HG03103 (cell line): ENCODE measurements around the gene EOLA2.
"Not testable (repeated sequence)": the region's sequence is repeated elsewhere in the genome, so short reads cannot be mapped to it uniquely, and the experiment has no call there.

Experiments
- ATAC-seq: cut with Tn5 transposase; IDR thresholded peaks from one replicate; pipeline ENCODE4 v1.9.1; 2021; ENCODE audit warnings: low read depth; ENCODE audit not compliant: unreplicated experiment

Gene EOLA2

GRCh38 chrX:149938427-149938880 is at the start of gene EOLA2:
TSS of gene EOLA2 (minus strand) at chrX:149938491. CDS start at chrX:149933874, 4,617 bp downstream.
- ATAC-seq, result peak; percentile 62

- ATAC-seq, result no peak
These were observed 49.3 kb upstream of the EOLA2 start for GRCh38 chrX:149987613-149988012.

GRCh38 chrX:149984411-149984810 is 46.1 kb upstream of the EOLA2 start:
- ATAC-seq, result no peak

- no peak for ATAC-seq
These were observed 44.0 kb upstream of the EOLA2 start for GRCh38 chrX:149982310-149982709.

- ATAC-seq, result no peak
These were observed 40.9 kb upstream of the EOLA2 start for GRCh38 chrX:149979126-149979644.

GRCh38 chrX:149962859-149963757 is 24.8 kb upstream of the EOLA2 start:
- no peak for ATAC-seq

GRCh38 chrX:149962010-149962409 is 23.7 kb upstream of the EOLA2 start:
- no peak for ATAC-seq

- ATAC-seq, result no peak
These were observed 23.3 kb upstream of the EOLA2 start for GRCh38 chrX:149961572-149961971.

- no peak for ATAC-seq
These were observed 12.4 kb upstream of the EOLA2 start for GRCh38 chrX:149950681-149951080.

GRCh38 chrX:149949743-149950436 is 11.6 kb upstream of the EOLA2 start:
- ATAC-seq, result no peak

GRCh38 chrX:149948016-149948415 is 9.7 kb upstream of the EOLA2 start:
- no peak for ATAC-seq

GRCh38 chrX:149946932-149947331 is 8.6 kb upstream of the EOLA2 start:
- ATAC-seq, result not testable (repeated sequence)

- ATAC-seq, result not testable (repeated sequence)
These were observed 7.5 kb upstream of the EOLA2 start for GRCh38 chrX:149945820-149946219.

GRCh38 chrX:149945087-149945670 is 6.9 kb upstream of the EOLA2 start:
- ATAC-seq, result not testable (repeated sequence)

- ATAC-seq, result not testable (repeated sequence)
These were observed 2.4 kb upstream of the EOLA2 start for GRCh38 chrX:149940674-149941024.

GRCh38 chrX:149939905-149940673 is 1.8 kb upstream of the EOLA2 start:
- peak; percentile 36 for ATAC-seq

GRCh38 chrX:149939655-149939904 is 1.3 kb upstream of the EOLA2 start:
- no peak for ATAC-seq

- ATAC-seq, result peak; percentile 9
These were observed 777 bp upstream of the EOLA2 start for GRCh38 chrX:149938881-149939654.

- no peak for ATAC-seq
These were observed 342 bp downstream of the EOLA2 start for GRCh38 chrX:149937871-149938426.
